ENCODE results near the gene EVPL.
"Not testable (repeated sequence)": the region's sequence is repeated elsewhere in the genome, so short reads cannot be mapped to it uniquely, and the experiment has no call there.

Gene EVPL

DNA sequence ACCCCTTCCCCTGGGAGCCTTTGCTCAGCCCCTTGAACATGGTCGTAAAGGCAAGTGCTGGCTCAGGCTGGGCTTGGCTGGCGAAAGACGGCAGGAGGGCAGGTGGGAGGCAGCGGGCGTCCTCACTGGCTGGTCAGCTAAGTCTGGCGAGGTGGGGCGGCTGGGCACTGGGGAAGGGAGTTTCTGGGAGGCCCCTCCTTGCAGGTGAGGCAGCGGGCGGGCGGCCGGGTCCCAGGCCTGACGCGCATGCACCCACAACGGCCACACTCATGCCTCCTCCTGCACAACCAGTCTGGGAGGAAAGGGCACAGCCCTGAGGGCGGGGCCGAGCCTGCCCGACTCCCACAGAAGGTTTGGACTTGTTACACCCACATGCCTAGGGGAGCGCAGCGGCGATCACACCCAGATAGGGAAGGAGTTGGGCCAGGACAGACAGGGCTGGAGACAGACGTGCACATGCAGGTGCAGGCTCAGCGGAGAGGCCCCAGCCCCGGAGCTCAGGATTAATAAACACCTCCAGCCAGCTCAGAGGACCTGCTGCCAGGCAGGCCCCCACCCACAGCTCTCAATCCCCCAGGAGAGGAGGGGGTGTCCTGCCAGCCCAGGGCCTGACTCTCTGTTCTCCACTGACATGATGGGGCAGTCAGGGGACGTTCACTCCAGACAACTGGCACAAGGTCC, at the start of gene EVPL:
Gene EVPL (minus strand): TSS at position 148 of the 681 bp plus-strand sequence. CDS start 108 bp downstream, at position 40.
- DNase-seq (ENCODE audit: low read depth): no peak

GRCh38 chr17:76076146-76076764, 49.1 kb upstream of the EVPL start:
- no peak for DNase-seq (ENCODE audit: low read depth)

DNA sequence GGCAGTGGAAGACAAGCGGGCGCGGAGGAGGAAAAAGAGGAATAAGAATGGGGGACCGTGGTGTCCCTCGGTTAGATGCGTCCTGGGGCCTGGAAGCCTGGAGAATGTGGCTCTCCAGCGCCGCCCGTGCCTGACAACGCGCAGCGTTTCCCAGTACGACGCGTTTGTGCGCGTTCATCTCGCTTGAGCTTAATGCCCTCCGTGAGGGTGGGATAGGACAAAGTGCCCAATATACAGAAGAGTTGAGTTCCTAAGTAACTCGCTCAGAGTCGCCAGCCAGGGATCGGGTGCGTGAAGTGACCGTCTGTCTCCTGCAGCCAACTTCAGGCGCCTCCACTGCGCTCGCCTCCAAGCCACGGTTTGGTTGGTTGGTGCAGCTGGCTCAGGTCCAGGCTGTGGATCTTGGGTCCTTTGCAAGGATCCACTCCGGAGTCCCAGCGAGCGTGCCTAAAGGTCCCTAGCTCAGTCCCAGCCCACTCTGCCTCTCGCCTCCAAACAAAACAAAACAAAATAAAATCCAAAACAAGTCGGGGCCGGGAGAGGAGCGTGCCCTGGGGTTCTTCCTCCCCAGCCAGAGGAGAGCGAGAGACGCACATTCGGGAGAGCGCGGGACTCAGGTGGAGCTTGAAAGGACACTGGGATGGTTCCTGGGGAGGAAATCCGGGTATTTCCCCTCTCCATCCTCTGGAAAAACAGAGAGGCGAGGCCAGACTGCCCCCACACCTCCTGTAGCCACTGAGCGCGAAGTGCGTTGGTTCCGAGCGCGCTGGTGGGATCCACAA, 48.4 kb upstream of the EVPL start:
- DNase-seq (ENCODE audit: low read depth): no peak

DNA sequence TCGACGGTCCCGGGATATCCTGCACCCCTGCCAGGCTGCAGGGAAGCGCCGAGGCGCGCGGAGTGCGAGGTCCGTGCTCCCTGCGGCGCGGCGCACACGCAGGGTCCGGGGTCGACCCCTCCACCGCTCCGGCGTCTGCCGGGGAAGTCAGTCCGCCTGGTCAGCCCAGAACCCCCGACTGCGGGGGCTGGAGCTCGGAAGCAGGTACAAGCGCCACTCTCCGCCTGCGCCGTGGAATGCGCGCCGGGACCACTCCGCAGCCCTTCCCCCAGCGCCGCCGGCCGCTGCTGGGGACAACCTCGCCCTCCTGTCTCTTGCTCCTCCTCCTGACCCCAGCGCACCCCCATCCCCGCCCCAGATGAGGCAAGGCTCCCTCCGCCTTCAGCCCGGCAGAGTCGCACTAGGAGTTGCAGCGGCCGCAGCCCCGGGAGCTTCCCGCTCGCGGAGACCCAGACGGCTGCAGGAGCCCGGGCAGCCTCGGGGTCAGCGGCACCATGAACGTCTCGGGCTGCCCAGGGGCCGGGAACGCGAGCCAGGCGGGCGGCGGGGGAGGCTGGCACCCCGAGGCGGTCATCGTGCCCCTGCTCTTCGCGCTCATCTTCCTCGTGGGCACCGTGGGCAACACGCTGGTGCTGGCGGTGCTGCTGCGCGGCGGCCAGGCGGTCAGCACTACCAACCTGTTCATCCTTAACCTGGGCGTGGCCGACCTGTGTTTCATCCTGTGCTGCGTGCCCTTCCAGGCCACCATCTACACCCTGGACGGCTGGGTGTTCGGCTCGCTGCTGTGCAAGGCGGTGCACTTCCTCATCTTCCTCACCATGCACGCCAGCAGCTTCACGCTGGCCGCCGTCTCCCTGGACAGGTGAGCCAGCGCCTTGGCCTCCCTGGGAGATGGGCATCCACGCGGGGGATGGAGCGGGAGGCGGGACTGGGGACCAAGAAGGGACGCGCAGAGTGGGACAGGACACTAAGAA, 47.6 kb upstream of the EVPL start, which contains the start of gene GALR2:
Gene GALR2 (plus strand): TSS at position 392 of the 974 bp plus-strand sequence. CDS start 103 bp downstream, at position 495.
- no peak for DNase-seq (ENCODE audit: low read depth)

DNA sequence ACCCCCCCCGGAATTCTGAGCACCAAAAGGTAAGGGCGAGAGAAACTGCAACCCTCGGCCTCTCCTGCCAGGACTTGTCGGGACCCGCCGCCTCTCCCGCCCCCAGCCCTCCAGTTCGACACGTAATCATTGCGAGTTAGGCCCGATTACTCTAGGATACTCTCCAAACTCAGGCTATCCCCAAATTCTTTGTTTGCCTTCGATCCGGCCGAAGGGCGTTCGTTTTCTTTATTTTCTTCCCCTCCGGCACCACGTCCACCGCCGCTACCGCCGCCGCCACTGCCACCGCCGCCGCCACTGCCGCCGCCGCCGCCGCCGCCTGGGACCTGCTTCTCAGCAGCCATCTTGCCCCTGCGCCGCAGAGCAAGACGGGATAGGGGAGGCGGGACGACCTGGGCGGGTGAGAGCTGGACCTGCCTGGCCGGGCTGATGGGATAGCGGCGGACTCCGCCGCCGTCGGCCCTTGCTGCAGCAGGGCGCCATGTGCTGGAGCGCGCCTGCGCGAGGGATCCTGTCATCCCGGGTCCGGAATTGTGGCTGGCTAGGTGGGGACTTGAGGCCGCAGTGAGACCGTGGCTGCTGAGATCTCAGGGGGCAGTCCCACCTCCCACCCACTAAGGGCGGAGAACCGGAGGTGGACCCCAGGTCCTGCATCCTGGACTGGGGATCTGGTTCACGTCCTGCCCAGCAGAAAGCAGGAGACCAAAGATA, 45.2 kb upstream of the EVPL start, which contains the start of gene SRP68:
Gene SRP68 (minus strand): TSS at position 370 of the 711 bp plus-strand sequence. CDS start 26 bp downstream, at position 344.
- DNase-seq (ENCODE audit: low read depth): peak; percentile 68

GRCh38 chr17:76071531-76072147, 44.5 kb upstream of the EVPL start:
- no peak for DNase-seq (ENCODE audit: low read depth)

DNA sequence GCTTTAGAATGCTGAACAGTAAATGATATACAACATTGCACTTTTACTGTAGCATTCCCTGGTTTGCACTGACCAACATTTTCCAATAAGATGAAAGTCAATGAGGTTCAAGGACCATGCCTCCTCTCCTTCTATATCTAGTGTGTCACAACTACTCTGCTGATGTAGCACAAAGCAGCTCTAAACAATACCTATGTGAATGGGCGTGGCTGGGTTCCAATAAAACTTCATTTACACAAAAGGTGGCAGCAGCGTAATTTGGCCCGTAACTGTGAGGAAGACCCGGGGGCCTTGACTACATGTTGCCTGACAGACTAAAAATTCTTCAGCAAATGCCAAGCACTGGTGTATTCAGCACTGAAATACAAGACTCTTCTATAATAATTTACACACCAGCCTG, 38.7 kb upstream of the EVPL start:
- no peak for DNase-seq (ENCODE audit: low read depth)

DNA sequence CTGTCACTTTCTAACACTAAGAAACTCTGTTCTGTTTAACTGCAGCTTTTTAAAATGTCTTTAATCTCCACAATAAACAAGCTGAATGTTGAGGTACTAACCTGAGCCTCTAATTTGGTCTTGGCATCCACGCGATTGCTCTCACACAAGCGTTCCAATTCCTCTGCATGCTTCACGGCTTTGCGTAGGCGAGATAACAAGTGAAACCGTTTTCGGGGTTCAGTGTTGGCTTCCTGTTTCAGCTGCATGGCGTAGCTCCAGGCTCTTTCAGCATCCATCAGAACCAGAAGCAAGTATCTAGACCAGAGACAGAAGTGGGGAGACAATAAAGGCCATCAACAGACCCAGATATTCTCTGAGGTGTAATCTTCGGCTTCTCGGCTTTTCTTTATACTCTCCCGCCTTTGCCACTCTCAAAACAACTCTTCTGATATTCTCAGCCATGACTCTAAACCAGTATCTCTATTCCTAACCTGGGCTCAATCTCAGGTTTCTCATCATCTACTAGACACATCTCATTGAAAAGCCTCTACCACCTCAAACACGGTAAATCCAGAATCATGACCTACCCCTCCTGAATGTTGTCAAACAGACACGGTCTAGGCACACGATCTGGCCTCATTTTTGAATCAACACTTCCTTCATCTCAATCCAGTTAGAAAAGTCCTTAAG, 36.9 kb upstream of the EVPL start:
- no peak for DNase-seq (ENCODE audit: low read depth)

GRCh38 chr17:76058264-76058663, 31.2 kb upstream of the EVPL start:
- not testable (repeated sequence) for DNase-seq (ENCODE audit: low read depth)

GRCh38 chr17:76056882-76057281, 29.8 kb upstream of the EVPL start:
- no peak for DNase-seq (ENCODE audit: low read depth)

DNA sequence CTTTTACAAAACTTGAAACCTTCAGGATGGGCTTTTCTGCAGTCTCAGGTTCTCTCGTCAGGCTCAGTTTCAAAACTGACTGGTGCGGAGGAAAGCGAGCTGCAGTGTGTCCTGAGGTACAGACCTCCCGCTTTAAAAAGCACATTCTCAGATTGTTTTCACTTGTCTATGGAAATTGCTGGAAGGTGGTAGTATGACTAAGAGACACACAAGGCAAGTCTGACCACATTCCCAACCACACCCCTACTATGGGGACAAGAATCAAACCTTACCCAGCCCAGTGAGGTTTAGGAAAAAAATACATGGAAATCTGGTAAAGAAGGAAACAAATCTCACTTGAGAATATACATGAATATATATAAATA, 27.0 kb upstream of the EVPL start:
- DNase-seq (ENCODE audit: low read depth): peak; percentile 43

DNA sequence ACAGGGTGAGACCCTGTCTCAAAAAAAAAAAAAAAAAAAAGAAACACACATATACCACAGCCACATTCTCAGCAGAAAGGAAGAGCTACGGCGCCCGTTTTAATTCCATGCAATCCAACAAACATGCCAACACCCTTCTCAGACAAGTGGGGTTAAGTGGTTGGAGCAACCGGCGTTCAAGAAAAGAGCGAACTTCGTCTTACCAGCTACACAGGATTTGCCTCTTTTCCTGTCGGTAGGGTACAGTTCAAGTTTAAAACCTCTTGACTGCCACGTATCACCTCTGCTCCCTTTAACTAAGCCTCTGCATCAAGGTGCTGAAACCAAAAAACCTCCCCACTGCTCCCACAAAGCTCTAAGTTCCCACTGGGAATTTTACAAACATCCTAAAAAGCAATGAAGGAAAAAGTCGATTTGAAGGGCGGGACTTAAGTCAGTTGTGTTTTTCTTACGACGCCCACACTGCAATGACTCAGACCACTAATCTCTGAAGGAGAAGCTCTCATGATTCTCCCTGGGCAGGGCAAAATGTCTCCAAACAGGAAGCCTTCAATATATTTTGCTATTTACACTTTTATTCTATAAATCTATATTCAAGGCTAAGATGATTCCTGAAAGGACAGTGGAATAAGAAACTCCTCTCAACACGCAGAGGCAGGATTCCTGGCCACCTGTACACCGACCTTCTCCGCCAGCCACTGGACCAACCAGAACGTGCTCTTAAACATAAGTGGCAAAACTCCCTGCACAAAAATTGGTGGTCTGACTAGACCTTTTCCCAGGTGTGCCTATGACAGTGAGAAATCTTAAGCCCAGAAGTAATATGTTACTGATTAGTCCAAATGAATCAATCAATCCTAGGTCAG, 26.4 kb upstream of the EVPL start:
- DNase-seq (ENCODE audit: low read depth): peak; percentile 70

DNA sequence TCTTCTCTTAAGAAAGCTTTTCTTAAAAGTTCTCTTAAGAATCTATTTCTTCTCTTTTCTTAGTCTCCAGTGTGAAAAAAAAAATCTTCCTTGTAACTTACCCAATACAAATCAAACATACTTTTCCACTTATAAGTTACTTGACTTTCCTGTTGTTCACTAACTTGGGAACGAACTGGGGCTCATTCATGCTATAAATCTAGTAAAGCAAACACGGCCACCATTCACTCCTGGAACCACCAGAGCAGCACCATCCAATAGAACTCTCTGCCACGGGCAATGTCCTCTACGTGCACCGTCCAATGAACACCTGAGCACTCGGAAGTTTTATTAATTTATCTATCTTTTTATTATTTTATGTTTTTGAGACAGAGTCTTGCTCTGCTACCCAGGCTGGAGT, 24.5 kb upstream of the EVPL start:
- no peak for DNase-seq (ENCODE audit: low read depth)

DNA sequence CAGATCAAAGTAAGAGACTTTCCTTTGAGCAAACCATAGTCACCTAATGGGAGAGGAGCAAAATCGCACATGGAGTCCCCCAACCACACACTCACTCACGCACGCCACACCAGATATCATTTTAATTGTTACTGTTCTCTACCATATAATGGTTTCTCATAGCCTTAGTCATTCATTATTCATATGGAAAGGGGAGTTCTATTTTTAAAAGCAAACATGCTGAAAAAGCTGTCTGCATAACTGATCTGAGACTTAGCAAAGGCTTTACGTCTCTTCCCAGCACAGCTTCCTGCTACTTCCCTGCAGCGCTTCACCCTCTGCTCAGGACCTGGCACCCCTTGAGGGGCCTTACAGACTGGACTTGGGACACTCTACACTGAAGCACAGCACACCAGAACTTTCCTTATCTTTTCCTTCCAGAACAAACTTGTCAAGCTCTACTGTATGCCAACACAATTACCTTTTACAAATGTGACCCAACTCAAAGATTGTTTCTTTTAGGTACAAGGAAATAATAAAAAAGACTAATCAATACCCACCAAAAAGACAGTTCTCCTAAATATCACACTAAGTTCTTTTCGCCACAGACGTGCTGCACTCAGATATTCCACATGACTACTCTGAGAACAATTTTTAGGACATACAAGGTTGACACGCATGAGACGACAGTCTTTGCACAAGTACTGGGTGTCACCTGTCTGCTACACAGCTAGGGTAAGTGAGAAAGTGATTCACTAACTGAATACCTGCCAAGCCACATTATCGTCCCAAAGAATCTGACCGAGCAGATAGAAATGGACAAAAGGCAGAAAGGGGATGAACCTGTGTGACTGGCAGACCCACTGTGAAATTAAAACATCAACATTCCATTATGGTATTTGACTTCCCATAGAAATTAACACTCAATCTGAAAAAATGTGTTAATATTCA, 23.7 kb upstream of the EVPL start:
- DNase-seq (ENCODE audit: low read depth): no peak

GRCh38 chr17:76049836-76050537, 22.9 kb upstream of the EVPL start:
- DNase-seq (ENCODE audit: low read depth): no peak

DNA sequence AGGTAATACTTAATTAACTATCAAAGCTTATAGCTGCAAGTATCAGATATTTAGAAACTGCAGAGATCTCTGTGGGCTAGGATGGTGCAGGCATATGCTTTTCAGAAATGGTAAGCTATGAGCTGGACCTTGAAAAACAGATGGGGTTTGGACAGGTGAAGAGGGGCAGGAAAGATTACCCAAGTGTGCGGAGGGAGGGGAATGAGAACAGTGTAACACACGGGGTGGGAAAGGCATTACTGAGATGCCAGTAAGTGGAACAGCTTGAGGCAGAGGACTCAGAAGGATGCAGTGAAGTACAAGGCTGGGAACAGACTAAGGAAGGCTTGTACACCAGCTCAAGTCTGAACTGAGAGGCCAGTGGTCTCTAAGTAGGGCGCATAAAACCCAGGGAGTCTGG, 22.1 kb upstream of the EVPL start:
- DNase-seq (ENCODE audit: low read depth): no peak

DNA sequence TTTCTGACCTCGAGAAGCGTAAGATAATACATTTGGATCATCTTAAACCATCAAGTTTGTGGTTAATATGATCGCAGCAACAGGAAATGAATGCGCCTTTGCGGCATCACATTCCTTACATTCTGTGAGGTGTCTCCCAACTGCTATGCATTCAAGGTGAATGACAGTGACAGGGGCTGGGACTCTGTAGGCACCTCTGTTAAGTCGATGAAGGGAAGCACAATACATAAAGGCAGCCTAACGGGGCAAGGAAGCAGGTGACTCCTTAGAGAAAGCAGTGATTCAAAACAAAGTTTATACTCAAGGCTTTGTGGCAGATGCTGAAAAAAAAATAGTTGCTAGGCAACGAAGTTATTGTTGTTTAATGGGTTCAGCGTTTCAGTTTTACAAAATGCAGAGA, 21.6 kb upstream of the EVPL start:
- peak; percentile 52 for DNase-seq (ENCODE audit: low read depth)

Data from non-pigmented ciliary epithelial cell (primary cell).